ENCODE results near the gene JPT2.

The JPT2 gene

DNA sequence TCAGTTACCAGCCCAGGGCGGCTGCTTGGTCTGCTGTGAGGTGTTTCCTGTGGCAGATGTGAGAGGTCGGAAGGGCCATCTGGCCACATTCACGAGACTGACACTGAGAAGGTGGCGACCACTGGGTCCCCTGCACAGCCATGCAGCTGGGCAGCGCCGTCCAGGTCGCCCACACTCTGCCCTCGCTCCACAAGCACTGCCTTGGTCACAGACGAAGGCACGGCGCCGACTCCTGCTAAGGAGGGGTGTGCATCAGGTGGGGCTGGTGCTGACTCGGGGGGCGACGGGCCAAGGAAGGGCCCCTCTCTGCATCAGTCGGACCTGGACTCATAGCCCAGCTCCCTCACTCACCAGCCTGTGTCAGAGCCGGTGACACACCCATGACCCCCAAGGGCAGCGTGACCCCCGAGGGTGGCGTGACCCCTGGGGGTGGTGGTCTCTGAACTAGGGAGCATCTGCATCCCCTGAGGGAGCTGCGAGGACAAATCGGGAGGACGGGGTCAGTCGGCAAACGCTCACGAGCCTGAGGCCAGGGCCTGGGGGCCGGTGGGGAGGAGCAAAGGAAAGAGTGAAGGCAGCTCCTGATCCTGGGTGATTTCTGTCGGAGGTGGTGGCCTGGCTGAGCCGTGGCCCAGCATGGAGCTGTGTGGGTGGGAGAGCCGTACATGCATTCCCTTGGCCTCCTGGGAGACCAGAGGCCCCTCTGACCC is 62.9 kb downstream of the JPT2 start:
- DNase-seq: no peak

- no peak for DNase-seq
Observed at GRCh38 chr16:1741553-1742165, 63.6 kb downstream of the JPT2 start.

GRCh38 chr16:1743376-1744337 is 65.6 kb downstream of the JPT2 start:
- DNase-seq: no peak

GRCh38 chr16:1744338-1744840 is 66.3 kb downstream of the JPT2 start:
- DNase-seq: no peak

- no peak for DNase-seq
Observed at GRCh38 chr16:1745181-1745899, 67.3 kb downstream of the JPT2 start.

- no peak for DNase-seq
Observed at GRCh38 chr16:1745900-1746692, 68.0 kb downstream of the JPT2 start.

- no peak for DNase-seq
Observed at GRCh38 chr16:1746693-1747195, 68.7 kb downstream of the JPT2 start.

DNA sequence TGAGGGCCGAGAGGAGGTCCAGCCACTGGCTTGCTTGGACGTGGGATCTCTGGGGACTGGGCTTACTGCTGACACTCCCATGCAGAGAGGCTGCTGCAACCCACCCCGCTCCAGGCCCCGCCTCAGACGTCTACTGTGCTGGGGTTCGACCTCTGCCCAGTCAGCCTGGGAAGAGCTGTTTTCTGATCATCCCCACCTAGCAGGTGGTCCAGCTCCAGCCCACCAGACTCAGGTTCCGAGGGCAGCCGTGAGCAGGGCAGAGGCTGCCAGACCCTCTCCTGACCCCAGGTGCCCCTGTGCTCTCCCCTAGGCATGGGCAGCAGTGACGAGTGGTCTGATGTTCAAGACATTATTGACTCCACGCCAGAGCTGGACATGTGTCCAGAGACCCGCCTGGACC is 69.9 kb downstream of the JPT2 start:
- DNase-seq: no peak

- no peak for DNase-seq
Observed at GRCh38 chr16:1749152-1750117, 71.4 kb downstream of the JPT2 start.

All from hematopoietic multipotent progenitor cell treated with erythropoietin and hydrocortisone succinate and interleukin-3 and kit ligand, for 8 days (in vitro differentiated cells).